Adrenal gland (tissue), 12 donors: ENCODE measurements around the gene KCTD5. TPM values are rescaled to one million over a fixed set of nuclear protein-coding genes. Genes with fewer than 3 reads are reported as not detected.

Experiments used
- DNase-seq, 7 donors: peaks; one replicate each; pipeline ENCODE4 v3.0.0-alpha.2; 2019 to 2020
- H3K27ac ChIP-seq, 5 donors: fragments of 200-600 bp; sonication (generic) in 4 of 5; 1 replicate in 3 of 5; 2 replicates in 2 of 5; pipeline versions ENCODE4 v1.5.1 to v1.8.0; 2016 to 2020; ENCODE audit warnings: mild to moderate bottlenecking in 1 of 5
- H3K27me3 ChIP-seq: fragments of 200-600 bp; 2 replicates; pipeline ENCODE4 v1.8.0; 2021
- H3K36me3 ChIP-seq, 2 donors: fragments of 200-600 bp; replicated peaks in 1 of 2; 1 replicate in 1 of 2; 2 replicates in 1 of 2; pipeline versions ENCODE4 v1.5.1 to v1.8.0; 2018 to 2022
- H3K4me1 ChIP-seq, 2 donors: fragments of 200-600 bp; replicated peaks in 1 of 2; 1 replicate in 1 of 2; 2 replicates in 1 of 2; pipeline versions ENCODE4 v1.5.1 to v1.8.0; 2018 to 2021
- H3K4me3 ChIP-seq, 4 donors: fragments of 200-600 bp; sonication (generic) in 3 of 4; one replicate each; pipeline ENCODE4 v1.5.1; 2016 to 2018
- H3K9me3 ChIP-seq, 3 donors: fragments of 200-600 bp; sonication (generic) in 1 of 3; replicated peaks in 1 of 3; 1 replicate in 2 of 3; 2 replicates in 1 of 3; pipeline versions ENCODE4 v1.5.1 to v1.8.0; 2016 to 2021
- POLR2A ChIP-seq, 2 donors: fragments of 450-650 bp; IDR thresholded peaks; one replicate each; pipeline ENCODE4 v1.6.1; 2017; ENCODE audit warnings: antibody characterized with exemption in 2 of 2, mild to moderate bottlenecking in 2 of 2, moderate library complexity in 1 of 2
- WGBS, 4 donors: extraction: QIAGEN DNeasy Blood & Tissue Kit in 2 of 4; methylation state at CpG; one replicate each; pipeline versions ENCODE4 v1.1.5 to v1.1.7; 2013 to 2017; 5-methylcytosine and 5-hydroxymethylcytosine counted together
- intact Hi-C, 2 donors: fragments of 100-400 bp; cut with DNase I; formaldehyde crosslinking; loops; one replicate each; pipeline versions ENCODE4 v1.14.1 to v1.15.0; 2022 to 2023
- polyA plus RNA-seq, 3 donors: library from polyadenylated mRNA; stranded (reverse); fragments of 200-250 nt in 2 of 3; fragments of 350-450 nt in 1 of 3; fragmentation: Illumina TruSeq in 1 of 3; extraction: RNeasy Lipid Tissue Mini Kit (QIAGEN cat#74804) in 1 of 3; gene quantifications; one replicate each; pipeline ENCODE4 v1.2.3, GENCODE V29; 2013 to 2014
- total RNA-seq, 9 donors: library from RNA; depleted of rRNA in 4 of 9; stranded (reverse); fragments of >200 nt in 4 of 9; fragments of 120-200 nt in 1 of 9; fragmentation: NEBNext Ultra II Directional in 1 of 9; extraction: Animal tissue kit (Norgen Biotek cat#: 25700) in 1 of 9; gene quantifications; one replicate each; pipeline versions ENCODE4 v1.1.0 to v1.2.4, GENCODE V29; 2013 to 2023
- TF ChIP-seq, protein P1 (sequence below), 6 experiments: fragments of 450-650 bp in 4 of 6; fragments of 200-600 bp in 2 of 6; sonication (generic) in 1 of 6; IDR thresholded peaks; 1 replicate in 5 of 6; 2 replicates in 1 of 6; pipeline versions ENCODE4 v1.5.1 to v1.8.0; 2016 to 2021; ENCODE audit warnings: antibody characterized with exemption in 6 of 6, mild to moderate bottlenecking in 2 of 6, moderate library complexity in 1 of 6
- donor health status: healthy with polysubstance abuse.
- donor health status: Bipolar disorder and iron deficiency.
- donor health status: DM: yes; HTN: yes; CAD: no.
- donor health status: DM: no; HTN: no; CAD: no.
- donor health status: DM: no; HTN: no; CAD: no.
- donor health status: DM: yes; HTN: yes; CAD: no.

The KCTD5 gene
- total and polyA plus RNA-seq, 12 donors = 11.0 to 81.5 (median 18.7) TPM

DNA sequence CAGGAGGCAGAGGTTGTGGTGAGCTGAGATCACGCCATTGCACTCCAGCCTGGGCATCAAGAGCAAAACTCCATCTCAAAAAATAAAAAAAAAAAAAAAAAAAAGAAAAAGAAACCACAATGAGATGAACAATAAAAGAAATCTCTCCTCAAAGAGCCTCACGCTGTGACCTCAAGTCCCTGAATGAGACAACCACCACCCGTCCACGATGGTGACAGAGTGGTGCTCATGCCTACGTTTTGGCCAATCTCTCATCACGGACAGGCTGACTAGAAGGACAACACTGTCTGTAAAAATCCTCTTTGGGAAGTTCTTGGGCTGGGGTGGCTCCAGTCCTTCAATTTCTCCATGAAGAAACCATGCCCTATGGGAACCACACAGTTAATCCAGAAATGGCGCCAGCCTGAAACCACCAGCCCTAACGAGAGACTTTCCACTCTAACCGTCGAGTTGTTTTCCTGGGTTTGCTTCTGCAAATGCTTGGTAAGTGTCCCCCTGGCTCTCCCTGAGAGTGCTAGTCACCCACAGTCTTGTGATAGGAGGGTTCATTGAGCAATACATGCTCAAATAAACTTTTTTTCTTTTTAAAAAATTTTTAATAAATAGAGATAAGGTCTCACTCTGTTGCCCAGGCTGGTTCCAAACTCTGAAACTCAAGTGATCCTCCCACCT lies 52.7 kb downstream of the KCTD5 start:
- no peak for TF ChIP-seq POLR2A (IDR thresholded peaks at IDR 0.05)
- TF ChIP-seq, protein P1, sequence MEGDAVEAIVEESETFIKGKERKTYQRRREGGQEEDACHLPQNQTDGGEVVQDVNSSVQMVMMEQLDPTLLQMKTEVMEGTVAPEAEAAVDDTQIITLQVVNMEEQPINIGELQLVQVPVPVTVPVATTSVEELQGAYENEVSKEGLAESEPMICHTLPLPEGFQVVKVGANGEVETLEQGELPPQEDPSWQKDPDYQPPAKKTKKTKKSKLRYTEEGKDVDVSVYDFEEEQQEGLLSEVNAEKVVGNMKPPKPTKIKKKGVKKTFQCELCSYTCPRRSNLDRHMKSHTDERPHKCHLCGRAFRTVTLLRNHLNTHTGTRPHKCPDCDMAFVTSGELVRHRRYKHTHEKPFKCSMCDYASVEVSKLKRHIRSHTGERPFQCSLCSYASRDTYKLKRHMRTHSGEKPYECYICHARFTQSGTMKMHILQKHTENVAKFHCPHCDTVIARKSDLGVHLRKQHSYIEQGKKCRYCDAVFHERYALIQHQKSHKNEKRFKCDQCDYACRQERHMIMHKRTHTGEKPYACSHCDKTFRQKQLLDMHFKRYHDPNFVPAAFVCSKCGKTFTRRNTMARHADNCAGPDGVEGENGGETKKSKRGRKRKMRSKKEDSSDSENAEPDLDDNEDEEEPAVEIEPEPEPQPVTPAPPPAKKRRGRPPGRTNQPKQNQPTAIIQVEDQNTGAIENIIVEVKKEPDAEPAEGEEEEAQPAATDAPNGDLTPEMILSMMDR (IDR thresholded peaks at IDR 0.05) = no peak
- H3K4me1 ChIP-seq = no peaks in the 10 kb centered on the region
- H3K27ac ChIP-seq = no peak overlapping the region
- 75 to 81% (median 78%) methylated on average over 10 of the region's 10 CpGs for WGBS, 4 donors
- no peaks in the 10 kb centered on the region for H3K9me3 ChIP-seq
- intact Hi-C loops = no loop called here
- no peaks in the 10 kb centered on the region for H3K36me3 ChIP-seq
- H3K4me3 ChIP-seq = no peak overlapping the region
- peaks cover 5% of the 10 kb centered on the region for H3K27me3 ChIP-seq
- no peak for DNase-seq

DNA sequence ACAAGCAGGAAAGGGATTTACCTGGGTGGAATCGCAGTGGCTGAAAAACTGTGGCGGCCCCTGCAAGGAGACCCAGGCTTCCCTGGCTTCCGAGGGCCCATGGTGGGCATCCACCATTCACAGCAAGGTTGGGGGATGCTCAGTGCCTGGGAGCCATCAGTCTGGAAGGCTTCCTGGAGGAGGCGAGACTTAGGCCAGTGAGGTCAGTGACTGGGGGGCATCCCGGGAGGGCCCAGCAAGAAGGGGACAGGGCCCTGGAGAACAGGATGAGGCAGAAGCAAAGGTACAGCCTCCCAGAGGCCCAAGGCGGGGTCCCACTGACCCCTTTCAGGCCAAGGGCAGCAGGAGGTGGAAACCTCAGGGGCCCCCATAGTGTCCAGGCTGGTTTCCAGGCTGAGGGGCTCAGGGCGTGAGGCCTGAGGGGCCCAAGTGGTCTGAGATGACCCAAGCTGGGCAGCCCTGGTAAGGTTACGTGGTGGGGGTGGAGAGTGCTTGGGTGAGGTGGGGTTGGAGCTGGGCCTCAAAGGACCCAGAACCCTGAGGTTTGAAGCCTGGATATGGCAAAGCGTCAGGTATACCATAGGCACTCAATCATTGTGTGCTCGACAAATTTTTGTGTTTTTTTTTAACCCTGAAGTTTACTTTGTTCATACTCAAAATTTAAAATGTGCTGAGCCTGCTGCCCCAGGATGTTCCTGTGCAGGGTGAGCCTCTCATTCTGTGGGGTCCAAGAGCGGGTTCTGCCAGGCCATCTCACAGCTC lies 54.3 kb downstream of the KCTD5 start:
- TF ChIP-seq, protein P1 (IDR thresholded peaks at IDR 0.05) = no peak
- TF ChIP-seq POLR2A (IDR thresholded peaks at IDR 0.05) = no peak
- Histone ChIP-seq H3K4me1 (no peaks in the 10 kb centered on the region), H3K36me3 (no peaks in the 10 kb centered on the region), H3K9me3 (no peaks in the 10 kb centered on the region), H3K27me3 (peaks cover 5% of the 10 kb centered on the region), H3K4me3 (no peak overlapping the region), H3K27ac (no peak overlapping the region)
- intact Hi-C loops = no loop called here
- DNase-seq = no peak
- 82 to 92% (median 84%) methylated on average over 8 to 11 of the region's 11 CpGs for WGBS, 4 donors

DNA sequence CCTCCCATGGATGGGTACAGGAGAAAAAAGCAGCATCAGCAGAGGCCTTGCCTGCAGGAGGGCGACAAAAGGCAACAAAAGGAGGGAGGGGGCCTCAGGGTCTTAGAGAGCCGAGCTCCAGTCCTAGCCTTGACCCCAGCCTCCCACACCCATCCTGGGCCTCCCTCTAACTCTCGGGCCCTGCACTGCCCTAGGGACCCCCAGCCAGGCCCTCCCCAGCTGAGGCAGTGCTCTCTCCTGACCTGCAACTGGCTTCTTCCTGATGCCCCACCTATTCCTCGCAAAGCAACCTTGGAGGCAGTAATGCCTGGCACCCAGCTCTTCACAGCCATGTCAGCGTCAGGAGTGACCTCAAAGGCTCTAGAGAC lies 54.9 kb downstream of the KCTD5 start:
- intact Hi-C loops = no loop called here
- Histone ChIP-seq H3K36me3 (no peaks in the 10 kb centered on the region), H3K27ac (no peak overlapping the region), H3K4me1 (no peaks in the 10 kb centered on the region), H3K9me3 (no peaks in the 10 kb centered on the region), H3K27me3 (peaks cover 5% of the 10 kb centered on the region), H3K4me3 (no peak overlapping the region)
- no peak for TF ChIP-seq POLR2A (IDR thresholded peaks at IDR 0.05)
- WGBS, 4 donors = 43 to 75% (median 59%) methylated on average over 1 to 5 of the region's 5 CpGs
- DNase-seq = no peak

DNA sequence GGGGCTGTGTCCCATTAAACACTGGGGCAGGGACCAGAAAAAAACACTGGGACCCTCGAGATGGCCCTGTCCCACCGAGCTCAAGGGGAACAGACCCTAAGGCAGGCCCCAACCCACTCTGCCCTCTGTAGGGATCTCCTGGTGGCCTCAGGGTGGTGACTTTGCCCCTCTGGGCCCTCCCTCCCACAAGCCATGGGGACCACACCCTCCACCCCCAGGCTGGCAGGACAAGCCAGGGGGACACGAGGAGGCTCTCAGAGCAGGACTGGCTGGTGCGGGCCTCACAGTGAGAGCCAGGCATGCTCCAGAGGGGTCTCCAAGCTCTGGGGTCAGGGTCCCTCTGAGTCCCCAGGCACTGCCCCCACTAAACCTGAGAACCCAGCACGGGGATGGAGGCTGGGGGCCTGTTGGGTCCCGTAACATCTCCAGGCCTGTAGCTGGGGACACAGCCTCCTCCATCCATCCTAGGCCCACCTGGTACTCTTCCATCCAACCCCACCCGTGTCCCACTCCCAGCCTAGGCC lies 55.6 kb downstream of the KCTD5 start:
- H3K4me3 ChIP-seq = no peak overlapping the region
- no peaks in the 10 kb centered on the region for H3K36me3 ChIP-seq
- DNase-seq = no peak
- H3K27me3 ChIP-seq = peaks cover 5% of the 10 kb centered on the region
- H3K27ac ChIP-seq = no peak overlapping the region
- intact Hi-C loops = no loop called here
- H3K9me3 ChIP-seq = no peaks in the 10 kb centered on the region
- TF ChIP-seq, protein P1 (IDR thresholded peaks at IDR 0.05) = no peak
- no peak for TF ChIP-seq POLR2A (IDR thresholded peaks at IDR 0.05)
- H3K4me1 ChIP-seq = no peaks in the 10 kb centered on the region
- 77 to 81% (median 79%) methylated on average over 5 to 7 of the region's 7 CpGs for WGBS, 4 donors
